Naive B cell (primary cell): ENCODE measurements around the gene WNT3A. TPM values are rescaled to one million over a fixed set of nuclear protein-coding genes. Genes with fewer than 3 reads are reported as not detected.

Source experiments
- ATAC-seq, 2 donors: fragments of 150-1000 bp; cut with Tn5 transposase; 2 replicates each; pipeline ENCODE4 v1.10.0; 2021; ENCODE audit warnings: low read depth in 2 of 2, mild to moderate bottlenecking in 2 of 2, moderate library complexity in 2 of 2
- DNase-seq: peaks from one replicate; pipeline ENCODE4 v3.0.0; 2022
- H3K27ac Mint-ChIP-seq, 6 donors: one replicate each; pipeline ENCODE4 v1.8.0; 2020 to 2022; ENCODE audit warnings: mild to moderate bottlenecking in 6 of 6, mixed read lengths in 6 of 6, moderate library complexity in 5 of 6, inconsistent platforms in 2 of 6
- H3K27me3 Mint-ChIP-seq, 3 donors: one replicate each; pipeline ENCODE4 v1.8.0; 2021 to 2022; ENCODE audit warnings: mixed read lengths in 3 of 3, mild to moderate bottlenecking in 1 of 3
- H3K36me3 Mint-ChIP-seq, 2 donors: one replicate each; pipeline ENCODE4 v1.8.0; 2020 to 2022; ENCODE audit warnings: mixed read lengths in 2 of 2, inconsistent platforms in 1 of 2, mild to moderate bottlenecking in 1 of 2
- H3K4me1 Mint-ChIP-seq, 3 donors: one replicate each; pipeline ENCODE4 v1.8.0; 2020 to 2022; ENCODE audit warnings: mixed read lengths in 3 of 3, inconsistent platforms in 1 of 3, mild to moderate bottlenecking in 1 of 3, moderate library complexity in 1 of 3
- H3K4me3 Mint-ChIP-seq, 8 donors: one replicate each; pipeline ENCODE4 v1.8.0; 2020 to 2022; ENCODE audit warnings: mild to moderate bottlenecking in 8 of 8, mixed read lengths in 8 of 8, moderate library complexity in 8 of 8, inconsistent platforms in 2 of 8
- H3K9me3 Mint-ChIP-seq, 7 donors: one replicate each; pipeline ENCODE4 v1.8.0; 2020 to 2022; ENCODE audit warnings: mixed read lengths in 7 of 7, mild to moderate bottlenecking in 5 of 7, inconsistent platforms in 2 of 7, moderate library complexity in 1 of 7
- polyA plus RNA-seq, 6 donors: library from polyadenylated mRNA; unstranded; fragments of 300-500 nt; fragmentation: Illumina TruSeq; gene quantifications; one replicate each; pipeline ENCODE4 v1.2.3, GENCODE V29; 2021; ENCODE audit warnings: low read depth in 6 of 6

WNT3A gene
- polyA plus RNA-seq, 6 donors from 2014 or later, result not detected

- DNase-seq (no peak), ATAC-seq (no peak)
- H3K36me3 Mint-ChIP-seq, result no peaks in the 10 kb centered on the region
- peaks cover 0 to 3% (median 0%) of the 10 kb centered on the region in 7 donors for H3K9me3 Mint-ChIP-seq
- H3K4me3 Mint-ChIP-seq, result peak overlapping the region in 6 of 8 donors; percentile 2 to 84 (median 76)
- no peak overlapping the region for H3K27ac Mint-ChIP-seq
- peaks cover 28 to 33% (median 32%) of the 10 kb centered on the region in 3 donors for H3K4me1 Mint-ChIP-seq
- peaks cover 18 to 56% (median 54%) of the 10 kb centered on the region in 3 donors for H3K27me3 Mint-ChIP-seq
Observed at GRCh38 chr1:228010921-228011320, 4.1 kb downstream of the WNT3A start.

- no peak for ATAC-seq
- no peak for DNase-seq
- Mint-ChIP-seq H3K27ac (no peak overlapping the region), H3K36me3 (no peaks in the 10 kb centered on the region), H3K4me1 (peaks cover 25 to 32% (median 30%) of the 10 kb centered on the region in 3 donors), H3K4me3 (peak overlapping the region in 2 of 8 donors; percentile 0 to 84), H3K27me3 (peaks cover 18 to 54% (median 50%) of the 10 kb centered on the region in 3 donors), H3K9me3 (peaks cover 0 to 3% (median 0%) of the 10 kb centered on the region in 7 donors)
Observed at GRCh38 chr1:228011721-228012311, 5.0 kb downstream of the WNT3A start.

- Mint-ChIP-seq H3K36me3 (no peaks in the 10 kb centered on the region), H3K4me3 (no peak overlapping the region), H3K9me3 (peaks cover 0 to 3% (median 0%) of the 10 kb centered on the region in 7 donors), H3K27ac (no peak overlapping the region), H3K27me3 (peaks cover 18 to 47% (median 44%) of the 10 kb centered on the region in 3 donors), H3K4me1 (peaks cover 25 to 27% (median 26%) of the 10 kb centered on the region in 3 donors)
- DNase-seq, result no peak
- ATAC-seq, result no peak
Observed at GRCh38 chr1:228012555-228012954, 5.8 kb downstream of the WNT3A start.

GRCh38 chr1:228013131-228013934, 6.5 kb downstream of the WNT3A start:
- H3K27ac Mint-ChIP-seq, result no peak overlapping the region
- H3K27me3 Mint-ChIP-seq, result peaks cover 18 to 39% (median 37%) of the 10 kb centered on the region in 3 donors
- H3K36me3 Mint-ChIP-seq, result no peaks in the 10 kb centered on the region
- peaks cover 21 to 24% (median 24%) of the 10 kb centered on the region in 3 donors for H3K4me1 Mint-ChIP-seq
- DNase-seq, result no peak
- peaks cover 0 to 3% (median 0%) of the 10 kb centered on the region in 7 donors for H3K9me3 Mint-ChIP-seq
- no peak overlapping the region for H3K4me3 Mint-ChIP-seq
- no peak for ATAC-seq

- ATAC-seq, result no peak
- DNase-seq, result no peak
Observed at GRCh38 chr1:228013935-228014930, 7.4 kb downstream of the WNT3A start.

GRCh38 chr1:228015276-228016180, 8.7 kb downstream of the WNT3A start:
- ATAC-seq (no peak), DNase-seq (no peak)
- Mint-ChIP-seq H3K4me1 (peaks cover 3 to 7% (median 7%) of the 10 kb centered on the region in 3 donors), H3K9me3 (peaks cover 0 to 3% (median 0%) of the 10 kb centered on the region in 7 donors), H3K27ac (no peak overlapping the region), H3K27me3 (peaks cover 14 to 24% (median 20%) of the 10 kb centered on the region in 3 donors), H3K36me3 (no peaks in the 10 kb centered on the region), H3K4me3 (no peak overlapping the region)

More at GRCh38 chr1:228013935-228014930, 7.4 kb downstream of the WNT3A start:
- Mint-ChIP-seq H3K27me3 (peaks cover 18 to 30% (median 28%) of the 10 kb centered on the region in 3 donors), H3K4me1 (peaks cover 13 to 19% (median 17%) of the 10 kb centered on the region in 3 donors), H3K27ac (peak overlapping the region in 1 of 6 donors; percentile 47), H3K4me3 (no peak overlapping the region), H3K9me3 (peaks cover 0 to 3% (median 0%) of the 10 kb centered on the region in 7 donors), H3K36me3 (no peaks in the 10 kb centered on the region)

GRCh38 chr1:228016181-228016510, 9.3 kb downstream of the WNT3A start:
- Mint-ChIP-seq H3K4me1 (peaks cover 0 to 5% (median 4%) of the 10 kb centered on the region in 3 donors), H3K9me3 (peaks cover 0 to 3% (median 0%) of the 10 kb centered on the region in 7 donors), H3K36me3 (no peaks in the 10 kb centered on the region), H3K27me3 (peaks cover 14 to 21% (median 16%) of the 10 kb centered on the region in 3 donors), H3K4me3 (no peak overlapping the region), H3K27ac (no peak overlapping the region)
- DNase-seq (no peak), ATAC-seq (no peak)

GRCh38 chr1:228016653-228017355, 10.0 kb downstream of the WNT3A start:
- Mint-ChIP-seq H3K9me3 (no peaks in the 10 kb centered on the region), H3K4me1 (no peaks in the 10 kb centered on the region), H3K27me3 (peaks cover 10 to 16% (median 14%) of the 10 kb centered on the region in 3 donors), H3K27ac (peak overlapping the region in 1 of 6 donors; percentile 14), H3K36me3 (no peaks in the 10 kb centered on the region), H3K4me3 (no peak overlapping the region)
- DNase-seq, result no peak
- ATAC-seq, result no peak

GRCh38 chr1:228017356-228018124, 10.7 kb downstream of the WNT3A start:
- H3K9me3 Mint-ChIP-seq, result no peaks in the 10 kb centered on the region
- ATAC-seq (no peak), DNase-seq (no peak)
- peaks cover 8 to 16% (median 14%) of the 10 kb centered on the region in 3 donors for H3K27me3 Mint-ChIP-seq
- no peaks in the 10 kb centered on the region for H3K4me1 Mint-ChIP-seq
- no peaks in the 10 kb centered on the region for H3K36me3 Mint-ChIP-seq
- no peak overlapping the region for H3K27ac Mint-ChIP-seq
- no peak overlapping the region for H3K4me3 Mint-ChIP-seq

GRCh38 chr1:228018125-228018398, 11.3 kb downstream of the WNT3A start:
- no peak for ATAC-seq
- Mint-ChIP-seq H3K4me1 (no peaks in the 10 kb centered on the region), H3K27ac (no peak overlapping the region), H3K9me3 (no peaks in the 10 kb centered on the region), H3K27me3 (peaks cover 7 to 15% (median 14%) of the 10 kb centered on the region in 3 donors), H3K4me3 (no peak overlapping the region), H3K36me3 (no peaks in the 10 kb centered on the region)
- DNase-seq, result no peak

- Mint-ChIP-seq H3K4me3 (no peak overlapping the region), H3K27me3 (peaks cover 5 to 16% (median 12%) of the 10 kb centered on the region in 3 donors), H3K9me3 (no peaks in the 10 kb centered on the region), H3K4me1 (no peaks in the 10 kb centered on the region), H3K36me3 (no peaks in the 10 kb centered on the region), H3K27ac (no peak overlapping the region)
- ATAC-seq (no peak), DNase-seq (no peak)
Observed at GRCh38 chr1:228018961-228019721, 12.3 kb downstream of the WNT3A start.
